Activated CD8-positive, alpha-beta T cell treated with anti-CD3 and anti-CD28 coated beads for 36 hours (primary cell): ENCODE results near the gene PRPF18. TPM values are rescaled to one million over a fixed set of nuclear protein-coding genes. Genes with fewer than 3 reads are reported as not detected.

Experiments used
- ATAC-seq: fragments of 200-7000 bp; cut with Tn5 transposase; one replicate; pipeline ENCODE4 v1.10.0; 2021; ENCODE audit warnings: mild to moderate bottlenecking, moderate library complexity
- CTCF ChIA-PET: fragments of 350-600 bp; sonication (Branson Sonifier 250); formaldehyde crosslinking; loops from one replicate; lab custom pipeline; 2021; ENCODE audit warnings: antibody characterized with exemption; lab: Charles Lee
- POLR2A ChIA-PET: fragments of 350-600 bp; sonication (Branson Sonifier 250); formaldehyde crosslinking; loops from one replicate; lab custom pipeline; 2021; ENCODE audit warnings: antibody characterized with exemption; lab: Charles Lee
- DNase-seq: peaks from one replicate; pipeline ENCODE4 v3.0.0-alpha.2; 2020
- H3K27ac Mint-ChIP-seq: one replicate; pipeline ENCODE4 v1.8.0; 2021; ENCODE audit warnings: mild to moderate bottlenecking, mixed read lengths
- H3K27me3 Mint-ChIP-seq: one replicate; pipeline ENCODE4 v1.8.0; 2021; ENCODE audit warnings: mixed read lengths
- H3K36me3 Mint-ChIP-seq: one replicate; pipeline ENCODE4 v1.8.0; 2021; ENCODE audit warnings: low read depth, mixed read lengths
- H3K4me1 Mint-ChIP-seq: one replicate; pipeline ENCODE4 v1.8.0; 2021; ENCODE audit warnings: low read depth, mixed read lengths
- H3K4me3 Mint-ChIP-seq: one replicate; pipeline ENCODE4 v1.8.0; 2021; ENCODE audit warnings: mild to moderate bottlenecking, moderate library complexity, mixed read lengths
- H3K9me3 Mint-ChIP-seq: one replicate; pipeline ENCODE4 v1.8.0; 2021; ENCODE audit warnings: mixed read lengths
- CTCF ChIP-seq: fragments of 200-600 bp; IDR thresholded peaks from one replicate; pipeline ENCODE4 v1.8.0; 2022; ENCODE audit warnings: antibody characterized with exemption, mild to moderate bottlenecking
- intact Hi-C: fragments of 100-400 bp; cut with micrococcal nuclease; formaldehyde crosslinking; loops from one replicate; pipeline ENCODE4 v1.10.0; 2022
- total RNA-seq, 2 experiments: library from RNA; stranded (reverse); gene quantifications; one replicate each; pipeline ENCODE4 v1.2.3, GENCODE V29; 2021

The PRPF18 gene
- total RNA-seq, 2 experiments from 2014 or later = 17.9 to 18.4 TPM

DNA sequence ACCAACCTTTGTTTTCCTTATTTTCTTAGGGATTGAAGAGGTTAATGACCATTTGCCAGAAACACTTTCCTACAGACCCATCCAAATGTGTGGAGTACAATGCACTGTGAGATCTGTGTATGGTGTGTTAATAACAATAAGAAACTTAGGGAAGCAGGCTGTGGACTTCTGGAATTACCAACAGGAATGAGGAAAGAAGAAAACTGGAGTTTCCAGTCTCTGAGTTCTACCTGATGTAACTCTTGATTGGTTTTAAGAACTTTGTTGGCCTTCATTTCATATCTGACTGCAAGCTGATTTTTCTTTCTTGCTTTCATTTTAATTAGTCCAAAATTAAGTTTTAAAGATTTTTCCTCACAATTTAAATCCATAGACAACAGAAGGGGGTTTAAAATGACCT lies 43.5 kb downstream of the PRPF18 start:
- Mint-ChIP-seq H3K9me3 (no peaks in the 10 kb centered on the region), H3K27ac (no peak overlapping the region), H3K36me3 (peaks cover 8% of the 10 kb centered on the region), H3K4me1 (no peaks in the 10 kb centered on the region), H3K4me3 (no peak overlapping the region), H3K27me3 (no peaks in the 10 kb centered on the region)
- DNase-seq (no peak), ATAC-seq (no peak)
- ChIA-PET POLR2A (interaction anchor here (0.6 kb wide), 1 partner anchor 40 kb away, joined by 3 read pairs; no protein-coding TSS in a partner anchor), CTCF (interaction anchor here (0.6 kb wide), 1 partner anchor 401 kb away, joined by 3 read pairs; no protein-coding TSS in a partner anchor)
- intact Hi-C loops = no loop called here
- TF ChIP-seq CTCF = no peak

DNA sequence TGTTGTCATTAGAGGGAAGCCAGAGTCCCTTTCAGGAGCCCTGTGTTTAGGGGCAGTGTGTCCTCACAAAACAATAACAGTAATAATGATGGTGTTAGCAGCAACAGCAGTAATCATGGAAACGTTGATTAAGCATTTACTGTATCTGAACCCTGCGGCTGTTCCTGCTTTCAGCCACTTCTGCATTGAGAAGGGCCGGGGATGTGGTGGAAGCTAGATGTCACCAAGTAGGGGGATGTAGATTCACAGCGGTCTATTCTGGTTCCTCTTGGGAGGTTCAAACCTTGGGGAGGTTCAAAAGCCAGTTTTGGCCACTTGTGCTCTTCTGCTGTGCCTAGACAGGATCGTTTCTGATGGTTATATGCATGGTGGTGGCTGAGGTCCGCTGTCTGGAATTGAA lies 44.8 kb downstream of the PRPF18 start:
- CTCF ChIA-PET = no interaction called here
- TF ChIP-seq CTCF = no peak

DNA sequence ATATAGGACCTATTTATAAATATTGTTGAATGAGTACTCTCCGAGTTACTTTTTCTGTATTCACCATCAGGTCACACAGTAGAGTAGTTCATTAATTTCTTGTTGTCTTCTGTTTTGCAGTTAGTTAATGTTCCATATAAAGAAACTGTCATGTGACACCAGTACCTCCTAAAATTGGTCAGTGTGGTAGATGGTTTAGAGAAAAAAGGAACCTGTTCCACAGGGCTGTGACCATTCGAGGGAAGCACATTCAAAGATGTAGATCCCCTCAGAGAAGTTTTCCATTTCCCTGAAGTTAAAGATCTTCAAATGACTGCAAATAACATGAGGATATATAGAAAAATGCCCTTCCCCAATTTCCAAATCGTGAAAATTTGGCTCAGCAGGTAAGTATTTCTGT lies 45.7 kb downstream of the PRPF18 start:
- ATAC-seq = no peak
- Mint-ChIP-seq H3K4me1 (peaks cover 5% of the 10 kb centered on the region), H3K4me3 (no peak overlapping the region), H3K36me3 (peaks cover 16% of the 10 kb centered on the region), H3K27ac (no peak overlapping the region), H3K9me3 (no peaks in the 10 kb centered on the region), H3K27me3 (no peaks in the 10 kb centered on the region)
- DNase-seq = no peak
- POLR2A ChIA-PET = no interaction called here
- intact Hi-C loops = no loop called here
- CTCF ChIA-PET = no interaction called here
- TF ChIP-seq CTCF = no peak

More for the DNA sequence above, 44.8 kb downstream of the PRPF18 start:
- no peak for DNase-seq
- Mint-ChIP-seq H3K36me3 (peaks cover 13% of the 10 kb centered on the region), H3K9me3 (no peaks in the 10 kb centered on the region), H3K4me3 (no peak overlapping the region), H3K4me1 (peaks cover 1% of the 10 kb centered on the region), H3K27me3 (no peaks in the 10 kb centered on the region), H3K27ac (no peak overlapping the region)
- ATAC-seq = no peak
- intact Hi-C loops = no loop called here
- POLR2A ChIA-PET = no interaction called here

DNA sequence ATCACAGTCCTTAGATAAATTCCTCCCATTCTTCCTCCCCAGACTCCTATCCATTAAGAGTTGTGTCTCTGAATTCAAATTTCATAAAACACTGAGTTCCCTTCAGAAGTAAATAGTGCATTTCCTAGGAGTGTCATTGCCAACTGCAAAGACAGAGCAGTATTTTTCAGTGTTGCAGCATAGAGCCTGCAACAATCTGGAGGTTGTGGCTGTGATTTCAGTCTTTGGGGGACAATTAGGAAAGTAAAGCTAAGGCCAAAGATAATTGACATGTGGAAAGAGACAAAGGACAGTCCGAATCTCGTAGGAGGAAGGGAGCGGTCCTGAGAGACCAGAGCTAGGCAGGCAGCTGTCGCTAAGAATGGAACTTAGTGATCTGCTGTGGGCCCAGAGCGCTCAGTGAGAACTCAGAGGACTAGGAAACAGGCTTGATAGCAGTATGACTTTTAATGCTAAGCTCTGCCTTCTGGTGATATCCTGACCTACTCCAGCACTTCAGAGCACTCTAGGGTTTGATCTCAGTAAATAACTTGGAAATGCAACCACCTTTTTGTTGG lies 46.2 kb downstream of the PRPF18 start:
- Mint-ChIP-seq H3K27ac (no peak overlapping the region), H3K4me3 (no peak overlapping the region), H3K4me1 (peaks cover 5% of the 10 kb centered on the region), H3K9me3 (no peaks in the 10 kb centered on the region), H3K27me3 (no peaks in the 10 kb centered on the region), H3K36me3 (peaks cover 20% of the 10 kb centered on the region)
- ChIA-PET CTCF (no interaction called here), POLR2A (no interaction called here)
- TF ChIP-seq CTCF = no peak
- DNase-seq = no peak
- ATAC-seq = no peak
- intact Hi-C loops = no loop called here

- Mint-ChIP-seq H3K27me3 (no peaks in the 10 kb centered on the region), H3K27ac (no peak overlapping the region), H3K36me3 (peaks cover 26% of the 10 kb centered on the region), H3K9me3 (no peaks in the 10 kb centered on the region), H3K4me1 (peaks cover 5% of the 10 kb centered on the region), H3K4me3 (no peak overlapping the region)
- POLR2A ChIA-PET = no interaction called here
- intact Hi-C loops = no loop called here
- no peak for ATAC-seq
- no peak for TF ChIP-seq CTCF
- no peak for DNase-seq
- CTCF ChIA-PET = no interaction called here
These were observed 46.9 kb downstream of the PRPF18 start for GRCh38 chr10:13633689-13634088.
